ENCODE data around the gene C13orf42.

C13orf42 gene

DNA sequence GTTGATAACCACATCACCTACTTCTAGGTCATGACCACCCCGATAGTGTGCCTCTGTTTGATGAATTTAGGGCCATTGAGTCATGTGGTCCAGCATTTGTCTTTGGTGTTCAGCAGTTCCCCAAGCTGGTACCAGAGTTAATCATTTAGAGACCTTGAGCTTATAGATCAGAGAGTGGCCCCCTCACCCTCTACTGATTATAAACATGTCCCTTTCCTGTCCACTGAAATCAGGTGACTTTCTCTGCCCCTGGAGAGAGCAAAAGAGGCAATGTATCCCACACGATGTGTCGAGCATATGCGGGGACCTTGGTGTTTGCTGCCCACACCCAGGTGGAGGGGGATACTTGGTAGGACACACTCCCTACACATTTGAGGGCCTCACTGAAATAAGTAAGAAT, 46.3 kb downstream of the C13orf42 start:
- DNase-seq, result no peak

GRCh38 chr13:51063909-51064308, 47.2 kb downstream of the C13orf42 start:
- DNase-seq, result no peak

DNA sequence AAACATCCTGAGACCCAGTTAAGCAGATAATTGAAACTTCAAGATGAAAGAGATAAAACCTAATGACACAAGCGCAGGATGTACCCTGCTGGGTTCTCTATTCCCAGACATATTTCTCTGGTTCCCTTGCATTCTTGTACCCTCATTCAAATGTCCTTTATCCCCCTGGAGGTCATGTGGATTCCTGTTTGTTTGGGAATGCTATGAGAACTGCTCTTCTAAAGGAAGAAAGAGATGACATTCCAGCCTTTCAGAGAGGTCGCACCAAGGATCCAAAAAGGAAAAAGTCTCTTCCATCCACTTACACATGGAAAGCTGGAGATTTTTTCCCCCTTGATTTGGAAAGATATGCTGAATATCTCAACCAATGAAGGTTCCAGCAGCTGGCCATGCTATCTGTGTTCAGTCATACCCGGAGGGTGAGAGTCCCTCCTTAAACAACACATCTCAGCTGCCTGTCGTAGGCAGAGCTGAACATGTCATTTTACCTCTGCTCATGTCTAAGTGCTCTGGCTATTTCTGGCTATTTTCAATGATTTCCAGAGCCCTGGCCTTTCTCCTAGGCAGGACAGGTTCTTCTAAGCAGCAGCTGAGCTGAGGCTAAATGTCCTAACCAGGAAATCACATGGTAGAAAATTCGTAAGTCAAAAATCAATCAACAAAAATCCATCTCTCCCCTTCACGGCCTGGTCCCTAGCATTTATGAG, 52.5 kb downstream of the C13orf42 start:
- DNase-seq, result no peak

DNA sequence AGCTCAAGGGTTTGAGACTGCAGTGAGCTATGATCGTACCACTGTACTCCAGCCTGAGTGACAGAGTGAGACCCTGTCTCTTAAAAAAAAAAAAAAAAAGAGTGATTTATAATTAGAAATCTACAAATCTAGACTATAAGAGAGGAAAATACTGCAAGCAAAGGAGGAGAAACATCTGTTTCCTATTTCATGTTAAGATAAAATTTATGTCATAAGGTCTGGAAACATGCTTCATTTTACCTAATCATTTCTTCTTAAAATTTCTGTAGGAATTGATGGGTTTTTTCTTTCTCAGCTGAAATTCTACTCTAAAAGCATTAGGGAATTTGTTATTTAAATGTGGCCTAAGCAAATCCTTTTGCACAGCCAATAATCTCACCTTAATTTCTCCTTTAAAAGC, 53.2 kb downstream of the C13orf42 start:
- no peak for DNase-seq

GRCh38 chr13:51057001-51057400, 54.1 kb downstream of the C13orf42 start:
- no peak for DNase-seq

GRCh38 chr13:51052581-51052980, 58.5 kb downstream of the C13orf42 start:
- no peak for DNase-seq

GRCh38 chr13:51050021-51050830, 60.8 kb downstream of the C13orf42 start:
- DNase-seq, result no peak

DNA sequence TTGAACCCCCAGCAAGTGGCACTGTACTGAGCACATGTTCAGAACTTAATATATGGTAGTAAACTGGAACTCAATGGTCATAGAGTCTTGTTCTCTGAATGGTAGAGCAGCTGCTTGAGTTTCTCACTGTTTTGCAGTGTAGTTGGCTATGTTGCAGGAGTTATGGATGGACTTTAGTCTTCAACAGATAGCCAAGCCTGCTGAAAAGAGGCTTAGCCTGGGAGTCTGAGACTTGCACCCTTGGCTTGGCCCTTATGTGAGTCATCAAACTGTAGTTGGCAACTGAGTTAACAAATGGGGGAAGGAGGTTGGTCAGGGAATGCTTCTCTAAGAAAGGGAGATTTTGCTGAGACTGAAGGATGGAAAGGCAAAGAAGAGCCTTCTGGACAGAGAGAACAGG, 62.5 kb downstream of the C13orf42 start:
- DNase-seq, result no peak

DNA sequence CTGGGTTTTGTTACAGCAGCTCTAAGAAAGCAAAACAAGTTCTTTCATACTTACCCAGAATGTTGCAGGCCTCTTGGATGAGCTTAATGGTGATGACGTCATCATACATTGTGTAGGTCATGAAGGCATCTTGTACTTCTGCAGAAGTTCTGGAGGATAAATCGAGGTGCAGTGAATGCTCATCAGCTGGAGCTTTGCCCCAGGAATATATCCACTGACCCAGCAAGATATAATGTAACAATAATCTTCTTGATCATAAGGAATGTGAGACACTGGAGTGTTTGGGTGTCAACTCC, 63.0 kb downstream of the C13orf42 start:
- DNase-seq, result no peak

DNA sequence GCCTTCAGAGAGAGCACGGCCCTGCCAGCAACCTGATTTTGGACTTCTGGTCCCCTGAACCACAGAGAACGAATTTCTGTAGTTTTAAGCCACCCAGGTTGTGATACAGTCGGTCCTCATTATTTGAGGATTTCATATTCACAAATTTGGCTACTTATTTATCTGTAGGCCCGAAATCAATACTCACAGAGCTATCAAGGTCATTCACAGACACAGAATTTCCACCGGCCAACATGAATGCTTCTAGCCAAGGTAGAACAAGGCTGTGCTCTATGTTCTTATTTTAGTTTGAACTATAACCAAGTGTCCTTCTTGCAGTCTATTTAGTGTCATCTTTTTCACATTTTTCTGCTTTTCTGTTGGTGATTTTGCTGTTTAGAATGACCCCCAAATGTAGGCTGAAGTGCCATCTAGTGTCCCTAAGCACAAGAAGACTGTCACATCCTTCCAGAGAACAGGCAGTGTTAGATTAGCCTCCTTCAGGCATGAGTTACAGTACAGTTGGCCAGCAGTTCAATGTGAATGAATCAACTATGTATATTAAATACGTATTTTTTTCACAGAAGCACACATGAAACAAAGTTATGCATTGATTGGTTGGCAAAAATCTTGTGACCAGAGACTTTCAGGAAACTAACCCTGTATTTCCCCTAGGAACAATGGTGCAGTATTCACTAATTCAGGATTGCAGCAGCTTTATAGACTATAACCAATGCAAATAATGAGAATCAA, 63.5 kb downstream of the C13orf42 start:
- DNase-seq, result no peak

DNA sequence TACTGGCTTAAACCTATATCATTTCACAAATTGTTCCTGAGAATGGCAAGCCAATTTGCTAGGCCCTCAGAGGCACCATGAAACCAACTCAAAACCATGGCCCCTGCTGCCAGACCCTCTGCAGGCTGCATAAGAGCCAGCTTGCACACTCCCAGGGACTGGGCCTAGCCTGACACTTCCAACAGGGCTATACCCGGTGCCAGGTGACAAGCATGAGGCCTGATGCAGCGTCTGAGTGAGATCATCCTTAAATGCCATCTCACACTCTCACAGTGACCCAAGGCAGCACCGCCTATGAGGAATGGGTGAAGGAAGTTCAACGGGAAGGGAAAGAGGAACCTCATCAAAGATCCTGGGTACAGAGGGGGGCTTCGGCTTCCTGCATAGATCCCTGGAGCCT, 65.6 kb downstream of the C13orf42 start:
- DNase-seq, result no peak

- DNase-seq, result no peak
These were observed 66.9 kb downstream of the C13orf42 start for GRCh38 chr13:51044023-51044665.

- no peak for DNase-seq
These were observed 67.8 kb downstream of the C13orf42 start for GRCh38 chr13:51043310-51043709.

- no peak for DNase-seq
These were observed 69.4 kb downstream of the C13orf42 start for GRCh38 chr13:51041710-51042109.

GRCh38 chr13:51041126-51041525, 69.9 kb downstream of the C13orf42 start:
- DNase-seq, result no peak

GRCh38 chr13:51040431-51040830, 70.6 kb downstream of the C13orf42 start:
- no peak for DNase-seq

- DNase-seq, result no peak
These were observed 74.7 kb downstream of the C13orf42 start for GRCh38 chr13:51036418-51036817.

- DNase-seq, result no peak
These were observed 75.1 kb downstream of the C13orf42 start for GRCh38 chr13:51035978-51036377.

- no peak for DNase-seq
These were observed 75.6 kb downstream of the C13orf42 start for GRCh38 chr13:51035469-51035868.

- no peak for DNase-seq
These were observed 76.2 kb downstream of the C13orf42 start for GRCh38 chr13:51034906-51035305.

DNA sequence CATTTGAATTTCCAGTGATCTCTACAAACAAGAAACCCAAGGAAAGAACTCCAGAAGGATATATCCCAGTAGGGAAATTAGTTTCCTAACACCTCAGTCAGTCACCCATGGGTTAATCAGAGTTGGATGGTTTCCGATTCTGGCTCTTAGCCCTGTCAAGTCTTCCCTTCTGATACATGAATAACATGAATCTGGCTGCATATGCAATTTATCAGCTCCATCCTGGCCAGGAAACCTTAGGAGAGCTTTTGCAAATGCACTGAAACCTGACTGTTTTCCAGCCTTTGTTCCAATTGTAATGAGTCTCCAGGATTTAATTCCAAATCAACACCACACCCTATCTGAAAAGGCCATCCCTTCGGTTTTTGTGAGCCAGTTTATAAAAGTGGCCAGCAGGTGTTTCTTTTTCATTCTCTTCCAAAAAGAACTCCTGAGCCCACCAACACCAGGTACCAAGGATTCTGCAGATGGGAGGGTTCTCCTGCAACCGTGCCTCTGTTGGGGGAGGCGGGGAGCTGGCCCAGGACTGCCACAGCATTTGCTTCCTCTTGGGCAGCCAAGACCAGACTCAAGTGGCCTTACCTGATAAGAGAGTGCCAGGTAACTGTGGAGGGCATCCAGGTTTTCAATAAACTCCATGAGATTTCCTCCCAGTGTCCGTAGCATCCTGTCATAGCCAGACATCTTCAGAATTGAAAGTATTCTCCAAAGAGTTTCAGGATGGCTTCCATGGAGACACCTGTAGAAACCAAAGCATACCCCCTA, 77.5 kb downstream of the C13orf42 start:
- DNase-seq, result no peak

DNA sequence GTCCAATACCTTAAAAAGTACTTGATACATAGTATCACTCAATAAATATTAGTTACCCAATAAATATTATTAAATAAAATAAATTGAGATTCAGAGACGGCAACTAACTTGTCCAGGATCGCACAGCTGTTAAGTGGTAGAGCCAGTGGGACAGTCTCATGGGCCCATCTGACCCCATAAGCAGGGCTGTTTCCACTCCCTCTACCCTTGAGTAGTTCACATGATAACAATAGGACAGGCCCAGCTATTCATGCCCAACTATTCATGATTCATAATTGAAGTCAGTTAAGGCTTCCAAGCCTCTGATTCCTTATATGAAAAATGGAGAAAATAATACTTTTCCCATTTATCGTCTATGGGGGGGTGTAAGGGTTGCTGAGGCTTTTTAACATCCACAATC, 78.2 kb downstream of the C13orf42 start:
- no peak for DNase-seq
